Measurements from ENCODE around the gene TMEM204. TPM values are rescaled to one million over a fixed set of nuclear protein-coding genes. Genes with fewer than 3 reads are reported as not detected.

Gene TMEM204
- polyA plus RNA-seq, 3 donors, result 0.09 to 1.5 (median 1.3) TPM

DNA sequence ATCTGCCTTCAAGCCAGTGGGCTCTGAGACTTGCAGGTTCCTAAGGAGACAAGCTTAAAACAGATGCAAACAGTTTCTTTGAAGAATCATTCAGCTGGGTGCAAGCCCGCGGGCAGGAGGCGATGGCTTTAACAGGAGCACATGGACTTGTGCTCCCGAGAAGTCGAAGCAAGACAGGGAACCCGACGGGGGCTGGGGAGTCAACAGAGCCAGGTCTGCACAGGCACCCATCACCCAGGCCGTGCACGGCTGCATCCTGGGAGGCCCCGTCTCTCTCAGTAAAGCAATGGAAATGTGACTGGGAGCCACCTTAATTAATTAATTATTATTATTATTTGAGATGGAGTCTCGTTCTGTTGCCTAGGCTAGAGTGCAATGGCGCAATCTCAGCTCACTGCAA, 44.4 kb upstream of the TMEM204 start:
- Mint-ChIP-seq H3K4me1 (peaks cover 31% of the 10 kb centered on the region), H3K36me3 (peaks cover 0 to under 1% of the 10 kb centered on the region in 2 donors), H3K27me3 (ENCODE audit: low read depth in 3 of 3) (peaks cover 0 to 2% (median 2%) of the 10 kb centered on the region in 3 donors), H3K4me3 (peak overlapping the region in 1 of 2 donors; percentile 66), H3K27ac (peak overlapping the region in 3 of 7 donors; percentile 76 to 87 (median 80)), H3K9me3 (peaks cover 0 to 2% (median 0%) of the 10 kb centered on the region in 7 donors)
- Histone ChIP-seq H3K27ac (ENCODE audit: low read depth in 1 of 2, low read length in 2 of 2) (peak overlapping the region; percentile 43 to 57), H2AFZ (ENCODE audit: insufficient read depth, low read depth, low read length, poor library complexity, severe bottlenecking) (peak overlapping the region; percentile 87), H3K4me3 (replicated peaks in 1 of 3; ENCODE audit: low read depth in 2 of 3, low read length in 3 of 3) (peak overlapping the region in 1 of 3 experiments; percentile 15), H3K9me3 (replicated peaks in 1 of 2; ENCODE audit: control insufficient read depth in 1 of 2, insufficient read depth in 1 of 2, low read length in 2 of 2) (no peaks in the 10 kb centered on the region), H3K79me2 (ENCODE audit: insufficient read depth, low read length) (peaks cover 9% of the 10 kb centered on the region), H3K27me3 (ENCODE audit: control insufficient read depth in 2 of 2, insufficient read depth in 2 of 2, low read length in 2 of 2) (no peaks in the 10 kb centered on the region), H3K4me1 (ENCODE audit: control insufficient read depth in 1 of 2, insufficient read depth in 2 of 2, low read length in 2 of 2) (peaks cover 35 to 47% of the 10 kb centered on the region in 2 donors), H3K9ac (ENCODE audit: insufficient read depth, low read length, poor library complexity, severe bottlenecking) (peak overlapping the region; percentile 54), H3K36me3 (replicated peaks in 1 of 2; ENCODE audit: control insufficient read depth in 1 of 2, insufficient read depth in 2 of 2, low read length in 2 of 2) (no peaks in the 10 kb centered on the region), H4K20me1 (ENCODE audit: insufficient read depth, low read length) (no peaks in the 10 kb centered on the region), H3K4me2 (replicated peaks; ENCODE audit: extremely low read depth, low read length, poor library complexity, severe bottlenecking) (peak overlapping the region; percentile 50)
- intact Hi-C loops (cut with micrococcal nuclease), result no loop called here
- DNase-seq, result no peak
- TF ChIP-seq, protein P1, sequence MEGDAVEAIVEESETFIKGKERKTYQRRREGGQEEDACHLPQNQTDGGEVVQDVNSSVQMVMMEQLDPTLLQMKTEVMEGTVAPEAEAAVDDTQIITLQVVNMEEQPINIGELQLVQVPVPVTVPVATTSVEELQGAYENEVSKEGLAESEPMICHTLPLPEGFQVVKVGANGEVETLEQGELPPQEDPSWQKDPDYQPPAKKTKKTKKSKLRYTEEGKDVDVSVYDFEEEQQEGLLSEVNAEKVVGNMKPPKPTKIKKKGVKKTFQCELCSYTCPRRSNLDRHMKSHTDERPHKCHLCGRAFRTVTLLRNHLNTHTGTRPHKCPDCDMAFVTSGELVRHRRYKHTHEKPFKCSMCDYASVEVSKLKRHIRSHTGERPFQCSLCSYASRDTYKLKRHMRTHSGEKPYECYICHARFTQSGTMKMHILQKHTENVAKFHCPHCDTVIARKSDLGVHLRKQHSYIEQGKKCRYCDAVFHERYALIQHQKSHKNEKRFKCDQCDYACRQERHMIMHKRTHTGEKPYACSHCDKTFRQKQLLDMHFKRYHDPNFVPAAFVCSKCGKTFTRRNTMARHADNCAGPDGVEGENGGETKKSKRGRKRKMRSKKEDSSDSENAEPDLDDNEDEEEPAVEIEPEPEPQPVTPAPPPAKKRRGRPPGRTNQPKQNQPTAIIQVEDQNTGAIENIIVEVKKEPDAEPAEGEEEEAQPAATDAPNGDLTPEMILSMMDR (IDR thresholded peaks at IDR 0.05), result no peak
- 94% methylated on average over 7 of the region's 12 CpGs for whole genome bisulfite sequencing (ENCODE audit: insufficient coverage)

GRCh38 chr16:1491327-1491726, 42.1 kb upstream of the TMEM204 start:
- Histone ChIP-seq H3K4me1 (ENCODE audit: control insufficient read depth in 1 of 2, insufficient read depth in 2 of 2, low read length in 2 of 2) (peaks cover 35 to 40% of the 10 kb centered on the region in 2 donors), H3K27ac (ENCODE audit: low read depth in 1 of 2, low read length in 2 of 2) (no peak overlapping the region), H3K9ac (ENCODE audit: insufficient read depth, low read length, poor library complexity, severe bottlenecking) (no peak overlapping the region), H3K4me3 (replicated peaks in 1 of 3; ENCODE audit: low read depth in 2 of 3, low read length in 3 of 3) (no peak overlapping the region), H3K4me2 (replicated peaks; ENCODE audit: extremely low read depth, low read length, poor library complexity, severe bottlenecking) (no peak overlapping the region), H4K20me1 (ENCODE audit: insufficient read depth, low read length) (no peaks in the 10 kb centered on the region), H3K79me2 (ENCODE audit: insufficient read depth, low read length) (peaks cover 20% of the 10 kb centered on the region), H3K36me3 (replicated peaks in 1 of 2; ENCODE audit: control insufficient read depth in 1 of 2, insufficient read depth in 2 of 2, low read length in 2 of 2) (peaks cover 17 to 19% of the 10 kb centered on the region in 2 donors), H3K27me3 (ENCODE audit: control insufficient read depth in 2 of 2, insufficient read depth in 2 of 2, low read length in 2 of 2) (no peaks in the 10 kb centered on the region), H3K9me3 (replicated peaks in 1 of 2; ENCODE audit: control insufficient read depth in 1 of 2, insufficient read depth in 1 of 2, low read length in 2 of 2) (no peaks in the 10 kb centered on the region), H2AFZ (ENCODE audit: insufficient read depth, low read depth, low read length, poor library complexity, severe bottlenecking) (no peak overlapping the region)
- Mint-ChIP-seq H3K27me3 (ENCODE audit: low read depth in 3 of 3) (peaks cover 0 to under 1% (median 0%) of the 10 kb centered on the region in 3 donors), H3K4me1 (peaks cover 29% of the 10 kb centered on the region), H3K9me3 (peaks cover 0 to 2% (median 0%) of the 10 kb centered on the region in 7 donors), H3K4me3 (no peak overlapping the region), H3K27ac (peak overlapping the region in 2 of 7 donors; percentile 36 to 41), H3K36me3 (peaks cover under 1 to 17% of the 10 kb centered on the region in 2 donors)
- TF ChIP-seq, protein P1 (IDR thresholded peaks at IDR 0.05), result no peak
- WGBS (ENCODE audit: insufficient coverage), result 92% methylated on average over 12 of the region's 12 CpGs
- DNase-seq, result no peak
- intact Hi-C loops (cut with micrococcal nuclease), result loop anchor here in 1 of 2 donors (5.0 kb wide), 1 partner anchor 69 kb away; the partner anchor contains the start of gene UQCC4

All from CD14-positive monocyte (primary cell).